ENCODE results near the gene PPM1H. TPM values are rescaled to one million over a fixed set of nuclear protein-coding genes. Genes with fewer than 3 reads are reported as not detected.

Gene PPM1H
- total RNA-seq, 2 donors from 2014 or later: 46.4 to 74.4 TPM

- H3K4me3 ChIP-seq (ENCODE audit: low read length): no peak overlapping the region
- peaks cover 13% of the 10 kb centered on the region for H3K36me3 Mint-ChIP-seq (ENCODE audit: low read depth)
- H3K27me3 ChIP-seq (ENCODE audit: control insufficient read depth, insufficient read depth, low read length, poor library complexity, severe bottlenecking): no peaks in the 10 kb centered on the region
- no peaks in the 10 kb centered on the region for H3K27me3 Mint-ChIP-seq (ENCODE audit: insufficient read depth)
- H3K27ac ChIP-seq (ENCODE audit: low read depth, low read length): no peak overlapping the region
- TF ChIP-seq CTCF (conservative IDR thresholded peaks at IDR 0.05): no peak
- DNase-seq: no peak
- H3K9ac ChIP-seq (ENCODE audit: extremely low read depth, low read length, poor library complexity, severe bottlenecking): no peak overlapping the region
- H3K4me1 ChIP-seq (ENCODE audit: control insufficient read depth, insufficient read depth, low read length): peaks cover 6% of the 10 kb centered on the region
- H3K36me3 ChIP-seq (ENCODE audit: control insufficient read depth, insufficient read depth, low read length): no peaks in the 10 kb centered on the region
- peaks cover 33% of the 10 kb centered on the region for H3K4me1 Mint-ChIP-seq
- peaks cover 6% of the 10 kb centered on the region for H3K9me3 Mint-ChIP-seq
- no peak overlapping the region for H3K4me3 Mint-ChIP-seq
- no peaks in the 10 kb centered on the region for H3K9me3 ChIP-seq (ENCODE audit: control insufficient read depth, low read length)
- H3K27ac Mint-ChIP-seq: no peak overlapping the region
- 93 to 96% methylated on average over 4 of the region's 4 CpGs for WGBS, 2 experiments (ENCODE audit: insufficient coverage in 1 of 2, insufficient read length in 1 of 2)
Measured at GRCh38 chr12:62840806-62841205, 94.1 kb downstream of the PPM1H start.

DNA sequence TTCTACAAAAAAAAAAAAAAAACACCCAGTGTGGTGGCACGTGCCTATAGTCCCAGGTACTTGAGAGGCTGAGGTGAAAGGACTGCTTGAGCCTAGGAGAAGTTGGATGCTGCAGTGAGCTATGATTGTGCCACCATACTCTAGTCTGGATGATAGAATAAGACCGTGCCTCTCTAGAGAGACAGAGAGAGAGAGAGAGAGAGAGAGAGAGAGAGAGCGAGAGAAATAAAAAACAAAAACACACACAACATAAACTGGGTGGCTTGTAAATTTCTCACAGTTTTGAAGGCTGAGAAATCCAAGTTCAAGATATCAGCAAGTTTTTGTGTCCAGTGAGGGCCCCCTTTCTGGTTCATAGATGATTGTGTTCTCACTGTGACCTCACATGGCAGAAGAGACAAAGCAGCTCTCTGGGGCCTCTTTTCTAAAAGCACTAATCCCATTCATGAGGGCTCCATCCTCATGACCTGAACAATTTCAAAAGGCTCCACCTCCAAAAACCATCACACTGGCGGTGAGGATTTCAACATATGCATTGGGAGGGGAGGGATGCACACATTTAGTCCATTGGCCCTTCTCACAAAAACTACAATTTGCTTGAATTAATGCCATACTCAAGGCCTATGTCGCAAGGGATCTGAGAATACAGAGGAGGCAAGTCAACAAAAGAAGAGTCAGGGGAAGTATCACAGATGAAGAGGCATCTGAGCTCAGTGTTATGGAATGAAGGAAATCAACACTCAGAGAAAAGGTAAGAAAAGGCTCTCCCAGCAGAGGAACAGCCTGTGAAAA, 94.9 kb downstream of the PPM1H start:
- Mint-ChIP-seq H3K27ac (no peak overlapping the region), H3K36me3 (ENCODE audit: low read depth) (peaks cover 13% of the 10 kb centered on the region), H3K9me3 (peaks cover 6% of the 10 kb centered on the region), H3K27me3 (ENCODE audit: insufficient read depth) (no peaks in the 10 kb centered on the region), H3K4me1 (peaks cover 28% of the 10 kb centered on the region), H3K4me3 (no peak overlapping the region)
- WGBS, 2 experiments (ENCODE audit: insufficient coverage in 1 of 2, insufficient read length in 1 of 2): 96 to 100% methylated on average over 2 to 3 of the region's 5 CpGs
- Histone ChIP-seq H3K4me3 (ENCODE audit: low read length) (no peak overlapping the region), H3K27ac (ENCODE audit: low read depth, low read length) (no peak overlapping the region), H3K9ac (ENCODE audit: extremely low read depth, low read length, poor library complexity, severe bottlenecking) (no peak overlapping the region), H3K27me3 (ENCODE audit: control insufficient read depth, insufficient read depth, low read length, poor library complexity, severe bottlenecking) (no peaks in the 10 kb centered on the region), H3K9me3 (ENCODE audit: control insufficient read depth, low read length) (no peaks in the 10 kb centered on the region), H3K4me1 (ENCODE audit: control insufficient read depth, insufficient read depth, low read length) (peaks cover 6% of the 10 kb centered on the region), H3K36me3 (ENCODE audit: control insufficient read depth, insufficient read depth, low read length) (no peaks in the 10 kb centered on the region)
- no peak for TF ChIP-seq CTCF (conservative IDR thresholded peaks at IDR 0.05)
- DNase-seq: no peak

DNA sequence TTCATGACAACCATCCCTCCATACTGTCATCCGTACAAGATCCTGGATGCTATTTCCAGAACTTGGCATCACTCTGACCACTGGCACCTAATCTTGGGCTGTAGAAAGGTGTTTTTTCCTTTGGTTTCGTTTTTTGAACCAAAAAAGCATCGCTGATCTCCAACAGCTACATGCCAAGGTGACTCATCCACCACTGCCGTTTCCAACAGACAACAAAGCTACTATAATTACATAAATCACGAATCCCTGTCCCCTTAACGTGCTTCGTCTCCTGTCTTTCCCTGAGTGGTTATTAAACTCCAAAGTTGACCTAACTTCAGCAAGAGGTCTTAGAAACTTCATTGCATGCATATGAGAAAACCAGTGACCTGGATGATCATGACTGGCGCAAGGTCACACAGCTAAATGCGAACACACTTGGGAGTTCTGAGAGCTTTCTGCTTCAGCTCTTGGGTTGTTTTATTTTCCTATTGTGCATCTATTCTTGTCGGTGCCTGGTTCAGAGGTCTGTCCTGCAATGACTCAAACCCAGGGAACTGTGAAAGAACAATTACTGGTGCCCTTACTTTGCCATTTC, 99.9 kb downstream of the PPM1H start:
- Histone ChIP-seq H3K9me3 (ENCODE audit: control insufficient read depth, low read length) (no peaks in the 10 kb centered on the region), H3K9ac (ENCODE audit: extremely low read depth, low read length, poor library complexity, severe bottlenecking) (no peak overlapping the region), H3K36me3 (ENCODE audit: control insufficient read depth, insufficient read depth, low read length) (no peaks in the 10 kb centered on the region), H3K27me3 (ENCODE audit: control insufficient read depth, insufficient read depth, low read length, poor library complexity, severe bottlenecking) (no peaks in the 10 kb centered on the region), H3K4me3 (ENCODE audit: low read length) (no peak overlapping the region), H3K4me1 (ENCODE audit: control insufficient read depth, insufficient read depth, low read length) (peaks cover 25% of the 10 kb centered on the region), H3K27ac (ENCODE audit: low read depth, low read length) (no peak overlapping the region)
- Mint-ChIP-seq H3K36me3 (ENCODE audit: low read depth) (peaks cover 18% of the 10 kb centered on the region), H3K27me3 (ENCODE audit: insufficient read depth) (no peaks in the 10 kb centered on the region), H3K4me1 (peaks cover 31% of the 10 kb centered on the region), H3K9me3 (no peaks in the 10 kb centered on the region), H3K4me3 (no peak overlapping the region), H3K27ac (no peak overlapping the region)
- no peak for DNase-seq
- TF ChIP-seq CTCF (conservative IDR thresholded peaks at IDR 0.05): no peak
- WGBS, 2 experiments (ENCODE audit: insufficient coverage in 1 of 2, insufficient read length in 1 of 2): 90 to 92% methylated on average over 9 to 10 of the region's 10 CpGs

Data from endodermal cell (in vitro differentiated cells).